Endothelial cell of umbilical vein (primary cell): Measurements from ENCODE around the gene ASB2.

Experiments
- CTCF ChIP-seq, 2 donors: IDR thresholded peaks; 1 replicate in 1 of 2; 2 replicates in 1 of 2; pipeline ENCODE4 v1.5.1; 2011; ENCODE audit warnings: low read length in 2 of 2, mild to moderate bottlenecking in 2 of 2, moderate library complexity in 2 of 2, control low read depth in 1 of 2, inconsistent platforms in 1 of 2, low read depth in 1 of 2; ENCODE audit not compliant: insufficient read depth in 1 of 2; ENCODE audit errors: extremely low read depth in 1 of 2
- FOS ChIP-seq: IDR thresholded peaks from 2 replicates; pipeline ENCODE4 v1.6.1; 2011; ENCODE audit warnings: mild to moderate bottlenecking, low read length, moderate library complexity, borderline replicate concordance; ENCODE audit not compliant: insufficient read depth
- MAX ChIP-seq: IDR thresholded peaks from 2 replicates; pipeline ENCODE4 v1.6.1; 2011; ENCODE audit not compliant: insufficient read depth, insufficient read length
- POLR2AphosphoS5 ChIP-seq: IDR thresholded peaks from 2 replicates; pipeline ENCODE4 v1.6.1; 2012; ENCODE audit warnings: low read depth, mild to moderate bottlenecking, control low read depth, low read length, moderate library complexity; ENCODE audit not compliant: insufficient read depth

- no peak for TF ChIP-seq CTCF (IDR thresholded peaks at IDR 0.05; ENCODE audit: extremely low read depth in 1 of 2, insufficient read depth in 1 of 2, low read depth in 1 of 2, low read length in 2 of 2)
- no peak for TF ChIP-seq FOS
- no peak for TF ChIP-seq POLR2AphosphoS5
- no peak for TF ChIP-seq MAX
These were observed 19.8 kb upstream of the ASB2 start for GRCh38 chr14:93996130-93996695.
